Panc1 (cell line): Measurements from ENCODE around the gene ASMTL. TPM values are rescaled to one million over a fixed set of nuclear protein-coding genes. Genes with fewer than 3 reads are reported as not detected.

ENCODE experiments used
- ATAC-seq: fragments of 200-7000 bp; cut with Tn5 transposase; 2 replicates; pipeline ENCODE4 v1.9.1; 2020; ENCODE audit warnings: mild to moderate bottlenecking, moderate library complexity
- BruUV-seq: library from RNA; stranded (reverse); fragments of 400-500 nt; replicated peaks from 2 replicates; lab custom pipeline; 2021; lab: Mats Ljungman, UMichigan
- CTCF ChIA-PET: fragments of 300-600 bp; sonication (Branson Sonifier 250); formaldehyde crosslinking; loops from one replicate; lab custom pipeline; 2022; ENCODE audit warnings: antibody characterized with exemption; lab: Charles Lee
- POLR2A ChIA-PET: fragments of 300-600 bp; sonication (Branson Sonifier 250); formaldehyde crosslinking; loops from one replicate; lab custom pipeline; 2022; ENCODE audit warnings: antibody characterized with exemption; lab: Charles Lee
- DNase-seq: peaks from one replicate; pipeline ENCODE4 v3.0.0-alpha.2; 2010; ENCODE audit warnings: low read depth, low spot score
- H3K27ac ChIP-seq: 2 replicates; pipeline ENCODE4 v1.5.1; 2011; ENCODE audit warnings: mild to moderate bottlenecking, low read length, inconsistent platforms
- H3K27me3 ChIP-seq: fragments of 200-500 bp; sonication (Bioruptor generic); 2 replicates; pipeline ENCODE4 v1.6.0; 2014; ENCODE audit warnings: low read length, inconsistent platforms; ENCODE audit not compliant: control insufficient read depth, insufficient read depth
- H3K36me3 ChIP-seq: fragments of 200-500 bp; sonication (Bioruptor generic); 2 replicates; pipeline ENCODE4 v1.5.1; 2014; ENCODE audit warnings: inconsistent platforms, mild to moderate bottlenecking, low read length, moderate library complexity; ENCODE audit not compliant: control insufficient read depth, insufficient read depth
- H3K4me1 ChIP-seq: 2 replicates; pipeline ENCODE4 v1.5.1; 2011; ENCODE audit warnings: inconsistent platforms, mild to moderate bottlenecking, low read length, moderate library complexity; ENCODE audit not compliant: control insufficient read depth, insufficient read depth
- H3K4me3 ChIP-seq, 2 experiments: 2 replicates each; pipeline ENCODE4 v1.5.1; 2011 to 2012; ENCODE audit warnings: low read depth in 2 of 2, low read length in 2 of 2, mild to moderate bottlenecking in 2 of 2, inconsistent platforms in 1 of 2, moderate library complexity in 1 of 2
- H3K9me3 ChIP-seq: fragments of 200-500 bp; sonication (Bioruptor generic); 2 replicates; pipeline ENCODE4 v1.5.1; 2014; ENCODE audit warnings: low read depth, mild to moderate bottlenecking, inconsistent platforms, low read length, moderate library complexity; ENCODE audit not compliant: control insufficient read depth, insufficient read depth
- POLR2AphosphoS5 ChIP-seq: IDR thresholded peaks from 2 replicates; pipeline ENCODE4 v1.6.1; 2012; ENCODE audit warnings: mild to moderate bottlenecking, low read depth, low read length, moderate library complexity
- SIN3A ChIP-seq: IDR thresholded peaks from 2 replicates; pipeline ENCODE4 v1.6.1; 2012; ENCODE audit warnings: low read depth, mild to moderate bottlenecking, low read length, moderate library complexity, borderline replicate concordance; ENCODE audit not compliant: insufficient read depth
- TCF7L2 ChIP-seq: IDR thresholded peaks from 2 replicates; pipeline ENCODE4 v1.6.1; 2011; ENCODE audit warnings: mild to moderate bottlenecking, low read depth, low read length, inconsistent platforms
- in situ Hi-C: cut with HindIII; loops from 2 replicates; pipeline ENCODE4 v1.10.0; 2016; ENCODE audit warnings: low sequenced_read_pairs, low pct_unique_long_range_greater_than_20kb
- intact Hi-C: fragments of 100-400 bp; cut with micrococcal nuclease; formaldehyde crosslinking; loops from one replicate; pipeline ENCODE4 v1.10.0; 2022; ENCODE audit not compliant: unreplicated experiment
- total RNA-seq: library from RNA; stranded (reverse); gene quantifications from one replicate; pipeline ENCODE4 v1.2.1, GENCODE V29; 2021; ENCODE audit not compliant: unreplicated experiment
- TF ChIP-seq, protein P1 (sequence below): fragments of 450-650 bp; IDR thresholded peaks from 2 replicates; pipeline ENCODE4 v1.5.1; 2017; ENCODE audit warnings: mild to moderate bottlenecking
- TF ChIP-seq, protein P2 (sequence below), 2 experiments: IDR thresholded peaks; 2 replicates each; pipeline ENCODE4 v1.6.1; 2011 to 2012; ENCODE audit warnings: low read depth in 2 of 2, control low read depth in 1 of 2, low read length in 1 of 2, mild to moderate bottlenecking in 1 of 2, moderate library complexity in 1 of 2; ENCODE audit not compliant: insufficient read depth in 1 of 2

The ASMTL gene
- total RNA-seq, 1 experiment from 2014 or later: 16.5 TPM

DNA sequence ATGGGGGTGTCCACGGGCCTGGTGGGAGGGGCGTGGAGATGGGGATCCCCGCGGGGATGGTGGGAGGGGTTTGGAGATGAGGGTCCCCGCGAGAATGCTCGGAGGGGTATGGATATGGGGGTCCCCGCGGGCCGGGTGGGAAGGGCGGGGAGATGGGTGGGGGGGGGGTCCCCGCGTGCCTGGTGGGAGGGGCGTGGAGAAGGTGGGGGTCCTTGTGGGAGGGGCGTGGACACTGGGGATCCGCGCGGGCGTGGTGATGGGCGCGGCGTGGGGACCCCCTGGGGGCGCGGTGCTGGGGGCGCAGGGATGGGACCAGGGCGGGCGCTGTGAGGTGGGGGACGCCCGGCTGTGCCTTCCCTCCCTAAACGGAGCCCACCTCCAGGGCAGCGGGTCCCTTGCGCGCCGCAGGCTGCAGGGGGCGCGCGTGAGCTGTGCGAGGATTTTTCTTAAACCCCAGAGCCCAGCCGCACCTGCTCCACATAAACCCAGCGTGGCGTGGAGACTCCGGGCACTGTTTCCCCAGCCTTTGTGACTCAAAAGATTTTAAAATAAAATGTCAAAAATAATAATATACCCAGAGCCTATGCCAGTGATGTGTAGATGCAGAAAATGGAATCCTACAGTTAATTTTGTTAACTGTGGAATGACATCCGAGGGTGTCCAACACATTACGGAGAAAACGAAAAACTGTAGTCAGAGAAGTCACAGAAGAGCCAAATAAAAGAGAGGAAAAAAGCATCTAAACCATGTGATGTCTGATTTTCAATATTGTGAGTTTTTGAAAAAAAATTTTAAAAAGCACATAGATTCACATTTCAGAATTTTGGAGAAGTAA is 1.5 kb upstream of the ASMTL start:
- POLR2A ChIA-PET: no interaction called here

DNA sequence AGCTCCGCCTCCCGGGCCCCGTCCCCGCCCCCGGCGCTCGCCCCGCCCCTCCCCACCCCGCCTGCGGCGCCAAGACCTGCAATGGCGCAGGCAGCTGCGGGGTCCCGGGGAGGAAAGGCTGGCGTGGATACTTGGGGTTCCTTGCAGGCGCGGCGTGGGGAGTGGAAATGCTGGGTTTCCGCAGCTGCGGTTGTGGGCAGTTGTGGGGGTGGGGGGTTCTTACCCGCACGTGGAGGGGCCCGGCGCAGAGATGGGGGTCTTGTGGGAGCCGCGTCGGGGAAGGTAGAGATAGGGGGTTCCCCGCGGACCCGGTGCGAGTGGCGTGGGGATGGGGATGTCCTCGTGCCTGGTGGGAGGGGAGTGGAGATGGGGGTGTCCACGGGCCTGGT is 680 bp upstream of the ASMTL start:
- in situ Hi-C loops: no loop called here
- Histone ChIP-seq H3K9me3 (no peaks in the 10 kb centered on the region), H3K27me3 (no peaks in the 10 kb centered on the region), H3K27ac (no peak overlapping the region), H3K4me1 (no peaks in the 10 kb centered on the region), H3K36me3 (no peaks in the 10 kb centered on the region), H3K4me3 (peak overlapping the region; percentile 39 to 41)
- intact Hi-C loops: loop anchor here (10.0 kb wide), 1 partner anchor 131 kb away; no protein-coding TSS in a partner anchor
- CTCF ChIA-PET: no interaction called here
- peak; percentile 63 for ATAC-seq
- TF ChIP-seq, protein P1, sequence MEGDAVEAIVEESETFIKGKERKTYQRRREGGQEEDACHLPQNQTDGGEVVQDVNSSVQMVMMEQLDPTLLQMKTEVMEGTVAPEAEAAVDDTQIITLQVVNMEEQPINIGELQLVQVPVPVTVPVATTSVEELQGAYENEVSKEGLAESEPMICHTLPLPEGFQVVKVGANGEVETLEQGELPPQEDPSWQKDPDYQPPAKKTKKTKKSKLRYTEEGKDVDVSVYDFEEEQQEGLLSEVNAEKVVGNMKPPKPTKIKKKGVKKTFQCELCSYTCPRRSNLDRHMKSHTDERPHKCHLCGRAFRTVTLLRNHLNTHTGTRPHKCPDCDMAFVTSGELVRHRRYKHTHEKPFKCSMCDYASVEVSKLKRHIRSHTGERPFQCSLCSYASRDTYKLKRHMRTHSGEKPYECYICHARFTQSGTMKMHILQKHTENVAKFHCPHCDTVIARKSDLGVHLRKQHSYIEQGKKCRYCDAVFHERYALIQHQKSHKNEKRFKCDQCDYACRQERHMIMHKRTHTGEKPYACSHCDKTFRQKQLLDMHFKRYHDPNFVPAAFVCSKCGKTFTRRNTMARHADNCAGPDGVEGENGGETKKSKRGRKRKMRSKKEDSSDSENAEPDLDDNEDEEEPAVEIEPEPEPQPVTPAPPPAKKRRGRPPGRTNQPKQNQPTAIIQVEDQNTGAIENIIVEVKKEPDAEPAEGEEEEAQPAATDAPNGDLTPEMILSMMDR: no peak
- TF ChIP-seq SIN3A: no peak
- no peak for TF ChIP-seq POLR2AphosphoS5
- TF ChIP-seq, protein P2, sequence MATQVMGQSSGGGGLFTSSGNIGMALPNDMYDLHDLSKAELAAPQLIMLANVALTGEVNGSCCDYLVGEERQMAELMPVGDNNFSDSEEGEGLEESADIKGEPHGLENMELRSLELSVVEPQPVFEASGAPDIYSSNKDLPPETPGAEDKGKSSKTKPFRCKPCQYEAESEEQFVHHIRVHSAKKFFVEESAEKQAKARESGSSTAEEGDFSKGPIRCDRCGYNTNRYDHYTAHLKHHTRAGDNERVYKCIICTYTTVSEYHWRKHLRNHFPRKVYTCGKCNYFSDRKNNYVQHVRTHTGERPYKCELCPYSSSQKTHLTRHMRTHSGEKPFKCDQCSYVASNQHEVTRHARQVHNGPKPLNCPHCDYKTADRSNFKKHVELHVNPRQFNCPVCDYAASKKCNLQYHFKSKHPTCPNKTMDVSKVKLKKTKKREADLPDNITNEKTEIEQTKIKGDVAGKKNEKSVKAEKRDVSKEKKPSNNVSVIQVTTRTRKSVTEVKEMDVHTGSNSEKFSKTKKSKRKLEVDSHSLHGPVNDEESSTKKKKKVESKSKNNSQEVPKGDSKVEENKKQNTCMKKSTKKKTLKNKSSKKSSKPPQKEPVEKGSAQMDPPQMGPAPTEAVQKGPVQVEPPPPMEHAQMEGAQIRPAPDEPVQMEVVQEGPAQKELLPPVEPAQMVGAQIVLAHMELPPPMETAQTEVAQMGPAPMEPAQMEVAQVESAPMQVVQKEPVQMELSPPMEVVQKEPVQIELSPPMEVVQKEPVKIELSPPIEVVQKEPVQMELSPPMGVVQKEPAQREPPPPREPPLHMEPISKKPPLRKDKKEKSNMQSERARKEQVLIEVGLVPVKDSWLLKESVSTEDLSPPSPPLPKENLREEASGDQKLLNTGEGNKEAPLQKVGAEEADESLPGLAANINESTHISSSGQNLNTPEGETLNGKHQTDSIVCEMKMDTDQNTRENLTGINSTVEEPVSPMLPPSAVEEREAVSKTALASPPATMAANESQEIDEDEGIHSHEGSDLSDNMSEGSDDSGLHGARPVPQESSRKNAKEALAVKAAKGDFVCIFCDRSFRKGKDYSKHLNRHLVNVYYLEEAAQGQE (IDR thresholded peaks at IDR 0.05; ENCODE audit: insufficient read depth in 1 of 2, low read depth in 2 of 2, low read length in 1 of 2): no peak
- no peak for TF ChIP-seq TCF7L2
- POLR2A ChIA-PET: no interaction called here
- DNase-seq: no peak
- BruUV-seq: no TSS peak

More for the DNA sequence above, 1.5 kb upstream of the ASMTL start:
- Histone ChIP-seq H3K27me3 (no peaks in the 10 kb centered on the region), H3K27ac (no peak overlapping the region), H3K4me1 (no peaks in the 10 kb centered on the region), H3K36me3 (no peaks in the 10 kb centered on the region), H3K4me3 (peak overlapping the region in 1 of 2 experiments; percentile 14; a peak in 1 of 4 replicates), H3K9me3 (no peaks in the 10 kb centered on the region)
- BruUV-seq: no TSS peak
- CTCF ChIA-PET: no interaction called here
- in situ Hi-C loops: no loop called here
- ATAC-seq: peak; percentile 67
- TF ChIP-seq TCF7L2: no peak
- TF ChIP-seq, protein P1: peak; percentile 89
- DNase-seq: no peak
- intact Hi-C loops: loop anchor here (10.0 kb wide), 1 partner anchor 131 kb away; no protein-coding TSS in a partner anchor
